Adrenal gland (tissue), 5 donors: ENCODE measurements around the gene ZSCAN31.

Experiments
- CTCF ChIP-seq, 6 experiments: fragments of 450-650 bp in 4 of 6; fragments of 200-600 bp in 2 of 6; sonication (generic) in 1 of 6; IDR thresholded peaks; 1 replicate in 5 of 6; 2 replicates in 1 of 6; pipeline versions ENCODE4 v1.5.1 to v1.8.0; 2016 to 2021; ENCODE audit warnings: antibody characterized with exemption in 6 of 6, mild to moderate bottlenecking in 2 of 6, moderate library complexity in 1 of 6
- POLR2A ChIP-seq, 2 donors: fragments of 450-650 bp; IDR thresholded peaks; one replicate each; pipeline ENCODE4 v1.6.1; 2017; ENCODE audit warnings: antibody characterized with exemption in 2 of 2, mild to moderate bottlenecking in 2 of 2, moderate library complexity in 1 of 2
- donor health status: DM: no; HTN: no; CAD: no.

DNA sequence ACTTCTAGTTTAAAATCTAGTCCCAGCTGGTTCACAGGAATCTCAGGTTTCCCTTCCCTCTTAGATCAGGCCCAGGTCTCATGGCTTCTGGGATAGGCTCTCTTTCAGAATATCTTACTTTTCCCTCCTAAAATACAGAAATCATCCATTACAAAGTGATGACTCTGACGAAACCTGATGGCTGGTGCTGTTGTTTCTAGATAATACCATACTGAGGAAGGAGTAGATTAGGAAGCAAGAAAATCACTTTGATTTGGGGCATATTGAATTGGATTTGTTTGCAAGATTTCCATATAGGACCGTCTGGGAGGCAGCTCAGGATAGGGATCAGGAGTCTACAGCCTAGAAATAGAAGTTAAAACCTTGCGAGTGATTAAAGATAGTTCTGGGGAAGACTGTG lies 17.4 kb upstream of the ZSCAN31 start:
- TF ChIP-seq CTCF (IDR thresholded peaks at IDR 0.05), result no peak
- TF ChIP-seq POLR2A (IDR thresholded peaks at IDR 0.05), result no peak
